T follicular helper cell (primary cell): ENCODE data around the gene PDAP1.
"Not testable (repeated sequence)": the region's sequence is repeated elsewhere in the genome, so short reads cannot be mapped to it uniquely, and the experiment has no call there.

Source experiments
- DNase-seq: peaks from one replicate; pipeline ENCODE4 v3.0.0-alpha.2; 2020; ENCODE audit warnings: low read depth

The PDAP1 gene

GRCh38 chr7:99424932-99425730 lies 16.7 kb upstream of the PDAP1 start:
- DNase-seq: no peak

GRCh38 chr7:99422625-99423024 lies 14.2 kb upstream of the PDAP1 start:
- DNase-seq: no peak

GRCh38 chr7:99422186-99422585 lies 13.8 kb upstream of the PDAP1 start:
- DNase-seq: no peak

- no peak for DNase-seq
Observed at GRCh38 chr7:99420986-99421385, 12.6 kb upstream of the PDAP1 start.

GRCh38 chr7:99420213-99420612 lies 11.8 kb upstream of the PDAP1 start:
- DNase-seq: no peak

GRCh38 chr7:99419323-99420021 lies 11.1 kb upstream of the PDAP1 start:
- DNase-seq: no peak

GRCh38 chr7:99418260-99418659 lies 9.9 kb upstream of the PDAP1 start:
- no peak for DNase-seq

GRCh38 chr7:99415513-99416127 lies 7.2 kb upstream of the PDAP1 start:
- not testable (repeated sequence) for DNase-seq

GRCh38 chr7:99410635-99411034 lies 2.2 kb upstream of the PDAP1 start:
- no peak for DNase-seq

- DNase-seq: no peak
Observed at GRCh38 chr7:99409806-99410205, 1.4 kb upstream of the PDAP1 start.

- DNase-seq: no peak
Observed at GRCh38 chr7:99409192-99409572, 785 bp upstream of the PDAP1 start.

GRCh38 chr7:99407872-99408378 lies 472 bp downstream of the PDAP1 start:
- DNase-seq: peak; percentile 21

GRCh38 chr7:99406557-99406956 lies 1.8 kb downstream of the PDAP1 start:
- no peak for DNase-seq

- DNase-seq: no peak
Observed at GRCh38 chr7:99404977-99405320, 3.4 kb downstream of the PDAP1 start.

- DNase-seq: no peak
Observed at GRCh38 chr7:99404235-99404976, 4.0 kb downstream of the PDAP1 start.

GRCh38 chr7:99403764-99404163 lies 4.6 kb downstream of the PDAP1 start:
- no peak for DNase-seq

GRCh38 chr7:99402854-99403253 lies 5.5 kb downstream of the PDAP1 start:
- no peak for DNase-seq

- DNase-seq: no peak
Observed at GRCh38 chr7:99399597-99399996, 8.8 kb downstream of the PDAP1 start.

- no peak for DNase-seq
Observed at GRCh38 chr7:99398891-99399445, 9.4 kb downstream of the PDAP1 start.

- no peak for DNase-seq
Observed at GRCh38 chr7:99397297-99397983, 11.0 kb downstream of the PDAP1 start.
